ENCODE measurements around the gene UST. TPM values are rescaled to one million over a fixed set of nuclear protein-coding genes. Genes with fewer than 3 reads are reported as not detected.

Gene UST
- total and polyA plus RNA-seq, 9 of the 15 experiments (the other 6 are each of a cell fraction or from before 2014, with no cell fraction given), result 0.04 to 0.10 TPM; not detected in 7

GRCh38 chr6:148749674-148750073, 2.8 kb downstream of the UST start:
- Histone ChIP-seq H3K9me3 (replicated peaks; ENCODE audit: control insufficient read depth, insufficient read depth, low read depth, low read length) (no peaks in the 10 kb centered on the region), H2AFZ (ENCODE audit: low read depth, low read length) (no peak overlapping the region), H3K27me3 (ENCODE audit: control insufficient read depth in 2 of 2, insufficient read depth in 2 of 2, low read length in 2 of 2) (peaks cover 7 to 38% of the 10 kb centered on the region in 2 experiments; a peak in 4 of 5 replicates), H4K20me1 (replicated peaks; ENCODE audit: control insufficient read depth, insufficient read depth, low read length) (no peaks in the 10 kb centered on the region), H3K4me1 (replicated peaks in 1 of 2; ENCODE audit: control insufficient read depth in 2 of 2, insufficient read depth in 2 of 2, low read length in 2 of 2) (peaks cover 0 to 15% of the 10 kb centered on the region in 2 experiments; a peak in 3 of 5 replicates), H3K9me1 (ENCODE audit: control insufficient read depth, insufficient read depth, low read length) (no peaks in the 10 kb centered on the region), H3K4me3 (no peak overlapping the region), H3K4me2 (ENCODE audit: insufficient read depth, low read length) (no peak overlapping the region), H3K9ac (ENCODE audit: insufficient read depth in 1 of 2, low read depth in 2 of 2, low read length in 2 of 2) (no peak overlapping the region), H3K79me2 (ENCODE audit: control insufficient read depth, insufficient read depth, low read length) (no peaks in the 10 kb centered on the region), H3K27ac (ENCODE audit: extremely low read depth, low read depth, low read length) (no peak overlapping the region), H3K36me3 (ENCODE audit: control insufficient read depth, insufficient read depth, low read length) (no peaks in the 10 kb centered on the region)
- intact Hi-C loops (cut with micrococcal nuclease), result no loop called here
- WGBS (ENCODE audit: insufficient coverage, low coverage, missing lambda C conversion rate), result 0% methylated on average over 1 of the region's 1 CpG
- no peak for ATAC-seq
- BruUV-seq (replicated peaks), result no TSS peak
- DNase-seq (ENCODE audit: extremely low read depth in 1 of 4, low spot score in 3 of 4), result no peak
- CTCF ChIA-PET (ENCODE audit: low intra/inter-chr PET ratio), result no interaction called here
- in situ Hi-C loops (cut with MboI), result no loop called here
- POLR2A ChIA-PET, result interaction anchor here (0.6 kb wide), 1 partner anchor 285 kb away, joined by 3 read pairs; no protein-coding TSS in a partner anchor
- no peak for FAIRE-seq
- TF ChIP-seq ZC3H11A (IDR thresholded peaks at IDR 0.05; ENCODE audit: low read depth, low read length) (no peak), TCF7 (IDR thresholded peaks at IDR 0.05; ENCODE audit: borderline replicate concordance) (no peak), ZNF431 (CRISPR knock-in tag; IDR thresholded peaks at IDR 0.05) (no peak), ZBTB49 (CRISPR knock-in tag; IDR thresholded peaks at IDR 0.05; ENCODE audit: borderline replicate concordance) (no peak), ARID4B (CRISPR knock-in tag; IDR thresholded peaks at IDR 0.05) (no peak), THRAP3 (IDR thresholded peaks at IDR 0.05; ENCODE audit: borderline replicate concordance) (no peak), TGIF2 (CRISPR knock-in tag; IDR thresholded peaks at IDR 0.05) (no peak), IRF2 (CRISPR knock-in tag; IDR thresholded peaks at IDR 0.05) (no peak), THRA (IDR thresholded peaks at IDR 0.05) (no peak), ZMIZ1 (IDR thresholded peaks at IDR 0.05; ENCODE audit: low read depth in 2 of 2, low read length in 2 of 2) (no peak)
